ENCODE data around the gene KLRB1. TPM values are rescaled to one million over a fixed set of nuclear protein-coding genes. Genes with fewer than 3 reads are reported as not detected.

The KLRB1 gene
- total and polyA plus RNA-seq, 4 donors, result 0.53 to 1.2 (median 0.96) TPM

- TF ChIP-seq EGR1 (IDR thresholded peaks at IDR 0.05; ENCODE audit: low read depth in 2 of 2), result no peak
- no peak for TF ChIP-seq GABPA (IDR thresholded peaks at IDR 0.05 in 1 of 2, conservative IDR thresholded peaks at IDR 0.05 in 1 of 2)
- TF ChIP-seq RAD21 (IDR thresholded peaks at IDR 0.05), result no peak
- TF ChIP-seq RXRA (IDR thresholded peaks at IDR 0.05), result no peak
- no peak for TF ChIP-seq YY1 (IDR thresholded peaks at IDR 0.05)
These were observed 10.4 kb downstream of the KLRB1 start (continued) for GRCh38 chr12:9597365-9597764.

DNA sequence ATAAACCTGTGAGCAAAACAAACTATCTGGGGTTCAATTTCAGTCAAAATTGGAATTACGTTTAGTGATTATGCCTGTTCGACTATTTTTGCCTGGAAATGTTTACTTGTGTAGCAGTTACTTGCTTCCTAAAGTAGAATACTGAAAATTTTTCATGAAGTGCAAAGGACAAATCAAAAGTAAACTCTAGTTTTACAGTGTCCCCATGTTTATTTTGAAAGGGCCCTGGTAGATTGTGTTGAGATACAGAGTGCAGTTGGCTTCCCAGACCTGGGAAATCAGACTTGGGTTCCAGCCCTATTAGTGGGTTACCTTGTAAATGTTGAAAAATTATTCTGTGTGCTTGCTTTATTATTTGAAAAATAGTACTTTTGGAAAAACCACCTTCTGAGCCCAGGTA is 17.3 kb downstream of the KLRB1 start:
- Histone ChIP-seq H3K27me3 (ENCODE audit: control insufficient read depth in 4 of 4, insufficient read depth in 4 of 4, low read length in 3 of 4) (no peaks in the 10 kb centered on the region), H3K9ac (ENCODE audit: low read depth in 1 of 2, low read length in 2 of 2) (no peak overlapping the region), H3K4me1 (ENCODE audit: control insufficient read depth in 4 of 4, insufficient read depth in 4 of 4, low read length in 3 of 4) (peaks cover 0 to 5% (median under 1%) of the 10 kb centered on the region in 4 donors), H3K9me3 (ENCODE audit: control insufficient read depth in 4 of 4, low read length in 3 of 4) (no peaks in the 10 kb centered on the region), H3K27ac (ENCODE audit: low read depth in 1 of 2, low read length in 2 of 2) (peak overlapping the region in 1 of 2 donors; percentile 33), H3K36me3 (ENCODE audit: control insufficient read depth in 4 of 4, insufficient read depth in 3 of 4, low read depth in 1 of 4, low read length in 3 of 4) (no peaks in the 10 kb centered on the region), H3K4me3 (ENCODE audit: low read depth in 1 of 3, low read length in 3 of 3) (no peak overlapping the region)
- TF ChIP-seq TAF1 (conservative IDR thresholded peaks at IDR 0.05) (no peak), RXRA (IDR thresholded peaks at IDR 0.05) (no peak)
- 65% methylated on average over 2 of the region's 2 CpGs for WGBS
- no peak for DNase-seq (ENCODE audit: low spot score)

DNA sequence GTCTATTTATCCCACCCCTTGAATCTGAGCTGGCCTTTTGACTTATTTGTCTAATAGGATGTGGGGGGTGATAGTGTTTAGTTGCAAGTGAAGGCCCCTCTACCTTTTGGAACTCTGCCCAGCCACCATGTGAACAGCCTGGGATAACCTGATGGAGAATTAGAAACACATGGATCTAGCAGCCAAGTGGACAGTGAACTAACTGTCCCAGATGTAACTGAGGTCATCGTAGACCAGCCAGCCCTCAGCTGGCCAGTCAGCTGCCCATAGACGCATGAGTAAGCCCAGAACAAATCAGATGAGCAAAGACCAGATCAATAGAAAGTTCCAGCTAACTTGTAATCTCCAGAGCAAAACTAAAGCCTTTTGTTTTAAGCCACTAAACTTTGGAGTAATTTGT is 19.0 kb downstream of the KLRB1 start:
- no peak for TF ChIP-seq GABPA (IDR thresholded peaks at IDR 0.05 in 1 of 2, conservative IDR thresholded peaks at IDR 0.05 in 1 of 2)
- TF ChIP-seq HNF4A (conservative IDR thresholded peaks at IDR 0.05), result no peak
- no peak for TF ChIP-seq TAF1 (conservative IDR thresholded peaks at IDR 0.05)
- TF ChIP-seq, protein P1, sequence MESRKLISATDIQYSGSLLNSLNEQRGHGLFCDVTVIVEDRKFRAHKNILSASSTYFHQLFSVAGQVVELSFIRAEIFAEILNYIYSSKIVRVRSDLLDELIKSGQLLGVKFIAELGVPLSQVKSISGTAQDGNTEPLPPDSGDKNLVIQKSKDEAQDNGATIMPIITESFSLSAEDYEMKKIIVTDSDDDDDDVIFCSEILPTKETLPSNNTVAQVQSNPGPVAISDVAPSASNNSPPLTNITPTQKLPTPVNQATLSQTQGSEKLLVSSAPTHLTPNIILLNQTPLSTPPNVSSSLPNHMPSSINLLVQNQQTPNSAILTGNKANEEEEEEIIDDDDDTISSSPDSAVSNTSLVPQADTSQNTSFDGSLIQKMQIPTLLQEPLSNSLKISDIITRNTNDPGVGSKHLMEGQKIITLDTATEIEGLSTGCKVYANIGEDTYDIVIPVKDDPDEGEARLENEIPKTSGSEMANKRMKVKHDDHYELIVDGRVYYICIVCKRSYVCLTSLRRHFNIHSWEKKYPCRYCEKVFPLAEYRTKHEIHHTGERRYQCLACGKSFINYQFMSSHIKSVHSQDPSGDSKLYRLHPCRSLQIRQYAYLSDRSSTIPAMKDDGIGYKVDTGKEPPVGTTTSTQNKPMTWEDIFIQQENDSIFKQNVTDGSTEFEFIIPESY (IDR thresholded peaks at IDR 0.05), result no peak
- no peak for TF ChIP-seq ATF3 (IDR thresholded peaks at IDR 0.05)
- TF ChIP-seq HNF4G (IDR thresholded peaks at IDR 0.05), result no peak
- TF ChIP-seq, protein P2, sequence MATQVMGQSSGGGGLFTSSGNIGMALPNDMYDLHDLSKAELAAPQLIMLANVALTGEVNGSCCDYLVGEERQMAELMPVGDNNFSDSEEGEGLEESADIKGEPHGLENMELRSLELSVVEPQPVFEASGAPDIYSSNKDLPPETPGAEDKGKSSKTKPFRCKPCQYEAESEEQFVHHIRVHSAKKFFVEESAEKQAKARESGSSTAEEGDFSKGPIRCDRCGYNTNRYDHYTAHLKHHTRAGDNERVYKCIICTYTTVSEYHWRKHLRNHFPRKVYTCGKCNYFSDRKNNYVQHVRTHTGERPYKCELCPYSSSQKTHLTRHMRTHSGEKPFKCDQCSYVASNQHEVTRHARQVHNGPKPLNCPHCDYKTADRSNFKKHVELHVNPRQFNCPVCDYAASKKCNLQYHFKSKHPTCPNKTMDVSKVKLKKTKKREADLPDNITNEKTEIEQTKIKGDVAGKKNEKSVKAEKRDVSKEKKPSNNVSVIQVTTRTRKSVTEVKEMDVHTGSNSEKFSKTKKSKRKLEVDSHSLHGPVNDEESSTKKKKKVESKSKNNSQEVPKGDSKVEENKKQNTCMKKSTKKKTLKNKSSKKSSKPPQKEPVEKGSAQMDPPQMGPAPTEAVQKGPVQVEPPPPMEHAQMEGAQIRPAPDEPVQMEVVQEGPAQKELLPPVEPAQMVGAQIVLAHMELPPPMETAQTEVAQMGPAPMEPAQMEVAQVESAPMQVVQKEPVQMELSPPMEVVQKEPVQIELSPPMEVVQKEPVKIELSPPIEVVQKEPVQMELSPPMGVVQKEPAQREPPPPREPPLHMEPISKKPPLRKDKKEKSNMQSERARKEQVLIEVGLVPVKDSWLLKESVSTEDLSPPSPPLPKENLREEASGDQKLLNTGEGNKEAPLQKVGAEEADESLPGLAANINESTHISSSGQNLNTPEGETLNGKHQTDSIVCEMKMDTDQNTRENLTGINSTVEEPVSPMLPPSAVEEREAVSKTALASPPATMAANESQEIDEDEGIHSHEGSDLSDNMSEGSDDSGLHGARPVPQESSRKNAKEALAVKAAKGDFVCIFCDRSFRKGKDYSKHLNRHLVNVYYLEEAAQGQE (IDR thresholded peaks at IDR 0.05), result no peak
- no peak for TF ChIP-seq JUND (IDR thresholded peaks at IDR 0.05)
- TF ChIP-seq RXRA (IDR thresholded peaks at IDR 0.05), result no peak
- no peak for TF ChIP-seq FOXA1 (IDR thresholded peaks at IDR 0.05)
- no peak for TF ChIP-seq SP1 (IDR thresholded peaks at IDR 0.05)
- TF ChIP-seq YY1 (IDR thresholded peaks at IDR 0.05), result no peak
- TF ChIP-seq CTCF (IDR thresholded peaks at IDR 0.05; ENCODE audit: low read depth, low read length, missing input control), result no peak
- TF ChIP-seq NR2F2 (IDR thresholded peaks at IDR 0.05), result no peak
- no peak for TF ChIP-seq FOXA2 (IDR thresholded peaks at IDR 0.05)
- no peak for TF ChIP-seq EGR1 (IDR thresholded peaks at IDR 0.05; ENCODE audit: low read depth in 2 of 2)
- DNase-seq (ENCODE audit: low spot score), result peak; percentile 37
- H3K36me3 ChIP-seq (ENCODE audit: control insufficient read depth in 4 of 4, insufficient read depth in 3 of 4, low read depth in 1 of 4, low read length in 3 of 4), result no peaks in the 10 kb centered on the region
- H3K4me1 ChIP-seq (ENCODE audit: control insufficient read depth in 4 of 4, insufficient read depth in 4 of 4, low read length in 3 of 4), result peaks cover 0 to 5% (median under 1%) of the 10 kb centered on the region in 4 donors
- no peaks in the 10 kb centered on the region for H3K9me3 ChIP-seq (ENCODE audit: control insufficient read depth in 4 of 4, low read length in 3 of 4)
- no peak overlapping the region for H3K9ac ChIP-seq (ENCODE audit: low read depth in 1 of 2, low read length in 2 of 2)
- 33% methylated on average over 2 of the region's 2 CpGs for WGBS
- H3K27ac ChIP-seq (ENCODE audit: low read depth in 1 of 2, low read length in 2 of 2), result peak overlapping the region in 1 of 2 donors; percentile 57
- no peak overlapping the region for H3K4me3 ChIP-seq (ENCODE audit: low read depth in 1 of 3, low read length in 3 of 3)
- H3K27me3 ChIP-seq (ENCODE audit: control insufficient read depth in 4 of 4, insufficient read depth in 4 of 4, low read length in 3 of 4), result no peaks in the 10 kb centered on the region
